Measurements from ENCODE around the gene HSD17B4. TPM values are rescaled to one million over a fixed set of nuclear protein-coding genes. Genes with fewer than 3 reads are reported as not detected.
"Not testable (repeated sequence)": the region's sequence is repeated elsewhere in the genome, so short reads cannot be mapped to it uniquely, and the experiment has no call there.

The HSD17B4 gene
- total and polyA plus RNA-seq, 12 donors = 236 to 620 (median 344) TPM

DNA sequence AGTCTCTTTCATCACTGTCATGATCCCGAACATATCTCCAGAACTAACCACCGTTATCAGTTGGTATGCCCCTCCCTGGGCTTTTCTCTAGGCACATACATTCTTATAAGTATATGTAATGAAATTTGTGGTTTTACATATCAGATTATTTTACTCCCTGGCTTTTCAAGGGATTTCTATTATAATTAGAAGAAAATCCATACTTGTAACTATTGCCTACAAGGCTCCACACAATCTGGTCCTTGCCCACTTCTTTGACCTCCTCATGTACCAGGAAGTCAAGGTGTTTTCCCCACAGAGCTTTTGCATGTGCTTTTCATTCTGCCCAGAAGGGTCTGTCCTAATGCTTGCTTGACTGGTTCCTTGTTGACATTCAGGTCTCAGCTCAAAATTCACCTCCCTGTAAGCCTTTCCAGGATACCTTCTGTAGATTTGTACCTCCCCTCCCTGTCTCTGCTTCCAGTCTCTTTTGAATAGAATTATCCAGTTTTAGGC is 33.6 kb upstream of the HSD17B4 start:
- intact Hi-C loops (cut with DNase I) = no loop called here
- Histone ChIP-seq H3K9me3 (replicated peaks in 1 of 3) (no peaks in the 10 kb centered on the region), H3K4me1 (replicated peaks in 1 of 2) (no peaks in the 10 kb centered on the region), H3K27ac (no peak overlapping the region), H3K4me3 (no peak overlapping the region), H3K36me3 (replicated peaks in 1 of 2) (no peaks in the 10 kb centered on the region), H3K27me3 (no peaks in the 10 kb centered on the region)
- no peak for DNase-seq
- TF ChIP-seq POLR2A (IDR thresholded peaks at IDR 0.05) = no peak
- TF ChIP-seq, protein P1, sequence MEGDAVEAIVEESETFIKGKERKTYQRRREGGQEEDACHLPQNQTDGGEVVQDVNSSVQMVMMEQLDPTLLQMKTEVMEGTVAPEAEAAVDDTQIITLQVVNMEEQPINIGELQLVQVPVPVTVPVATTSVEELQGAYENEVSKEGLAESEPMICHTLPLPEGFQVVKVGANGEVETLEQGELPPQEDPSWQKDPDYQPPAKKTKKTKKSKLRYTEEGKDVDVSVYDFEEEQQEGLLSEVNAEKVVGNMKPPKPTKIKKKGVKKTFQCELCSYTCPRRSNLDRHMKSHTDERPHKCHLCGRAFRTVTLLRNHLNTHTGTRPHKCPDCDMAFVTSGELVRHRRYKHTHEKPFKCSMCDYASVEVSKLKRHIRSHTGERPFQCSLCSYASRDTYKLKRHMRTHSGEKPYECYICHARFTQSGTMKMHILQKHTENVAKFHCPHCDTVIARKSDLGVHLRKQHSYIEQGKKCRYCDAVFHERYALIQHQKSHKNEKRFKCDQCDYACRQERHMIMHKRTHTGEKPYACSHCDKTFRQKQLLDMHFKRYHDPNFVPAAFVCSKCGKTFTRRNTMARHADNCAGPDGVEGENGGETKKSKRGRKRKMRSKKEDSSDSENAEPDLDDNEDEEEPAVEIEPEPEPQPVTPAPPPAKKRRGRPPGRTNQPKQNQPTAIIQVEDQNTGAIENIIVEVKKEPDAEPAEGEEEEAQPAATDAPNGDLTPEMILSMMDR (IDR thresholded peaks at IDR 0.05) = no peak
- WGBS, 4 donors = 35 to 46% (median 40%) methylated on average over 2 of the region's 2 CpGs

DNA sequence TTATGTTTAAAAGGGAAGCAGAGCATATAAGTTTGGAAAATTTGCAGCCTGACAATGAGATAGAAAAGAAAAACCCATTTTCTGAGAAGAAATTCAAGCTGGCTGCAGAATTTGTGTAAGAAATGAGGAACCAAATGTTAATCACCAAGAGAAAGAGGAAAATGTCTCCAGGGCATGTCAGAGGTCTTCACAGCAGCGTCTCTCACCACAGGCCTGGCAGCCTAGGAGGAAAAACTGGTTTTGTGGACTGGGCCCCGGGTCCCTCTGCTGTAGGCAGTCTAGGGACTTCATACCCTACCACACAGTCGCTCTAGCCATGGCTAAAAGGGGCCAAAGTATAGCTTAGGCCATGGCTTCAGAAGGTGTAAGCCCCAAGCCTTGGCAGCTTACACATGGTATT is 32.1 kb upstream of the HSD17B4 start:
- DNase-seq = no peak
- H3K9me3 ChIP-seq (replicated peaks in 1 of 3) = no peaks in the 10 kb centered on the region
- H3K27me3 ChIP-seq = no peaks in the 10 kb centered on the region
- H3K4me1 ChIP-seq (replicated peaks in 1 of 2) = no peaks in the 10 kb centered on the region
- intact Hi-C loops (cut with DNase I) = no loop called here
- 60 to 88% (median 74%) methylated on average over 2 to 3 of the region's 3 CpGs for WGBS, 4 donors
- no peak overlapping the region for H3K27ac ChIP-seq
- no peak overlapping the region for H3K4me3 ChIP-seq
- no peak for TF ChIP-seq POLR2A (IDR thresholded peaks at IDR 0.05)
- TF ChIP-seq, protein P1 (IDR thresholded peaks at IDR 0.05) = no peak
- H3K36me3 ChIP-seq (replicated peaks in 1 of 2) = no peaks in the 10 kb centered on the region

DNA sequence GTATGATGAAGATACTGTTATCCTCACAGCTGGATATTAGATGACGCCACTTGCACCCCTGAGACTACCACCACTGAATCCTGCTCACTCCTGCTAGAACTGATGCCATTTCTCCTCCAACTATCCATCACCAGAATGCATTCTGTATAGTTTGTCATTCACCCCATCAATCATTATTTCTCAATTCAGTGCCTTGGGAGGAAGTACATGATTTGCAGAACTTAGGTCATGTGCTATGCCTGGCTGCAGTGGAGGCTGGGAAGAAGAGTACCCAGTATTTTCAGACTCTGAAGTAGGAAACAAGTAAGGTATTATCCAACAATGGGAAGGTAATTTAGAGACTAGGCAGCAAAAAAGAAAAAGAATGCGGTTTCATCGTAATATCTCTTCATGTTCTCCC is 26.2 kb upstream of the HSD17B4 start:
- Histone ChIP-seq H3K27ac (no peak overlapping the region), H3K9me3 (replicated peaks in 1 of 3) (no peaks in the 10 kb centered on the region), H3K4me3 (no peak overlapping the region), H3K27me3 (no peaks in the 10 kb centered on the region), H3K36me3 (replicated peaks in 1 of 2) (no peaks in the 10 kb centered on the region), H3K4me1 (replicated peaks in 1 of 2) (peaks cover 0 to 6% of the 10 kb centered on the region in 2 donors)
- 84 to 95% (median 94%) methylated on average over 3 of the region's 3 CpGs for WGBS, 4 donors
- no peak for DNase-seq
- intact Hi-C loops (cut with DNase I) = no loop called here
- TF ChIP-seq, protein P1 (IDR thresholded peaks at IDR 0.05) = no peak
- TF ChIP-seq POLR2A (IDR thresholded peaks at IDR 0.05) = no peak

DNA sequence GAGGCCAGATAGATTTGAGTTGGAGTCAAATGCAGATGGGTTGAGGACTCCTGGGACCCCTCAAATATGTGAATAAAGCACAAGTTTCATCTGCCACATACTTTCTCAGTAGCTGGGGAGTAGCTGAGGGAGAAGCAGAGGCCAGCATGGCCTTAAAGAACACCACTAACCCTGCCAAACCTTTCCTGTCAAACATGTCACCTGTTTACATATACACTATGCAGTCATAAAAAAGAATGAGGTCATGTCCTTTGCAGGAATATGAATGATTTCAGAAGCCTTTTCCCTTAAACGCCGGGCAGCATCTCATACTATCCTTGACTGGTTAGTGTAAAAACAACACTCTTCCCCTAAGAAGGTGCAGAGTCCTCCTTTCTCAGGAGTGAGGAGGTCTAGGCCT is 25.2 kb upstream of the HSD17B4 start:
- WGBS, 4 donors = 42 to 74% (median 68%) methylated on average over 2 of the region's 2 CpGs
- H3K27ac ChIP-seq = peak overlapping the region in 1 of 5 donors; percentile 24

DNA sequence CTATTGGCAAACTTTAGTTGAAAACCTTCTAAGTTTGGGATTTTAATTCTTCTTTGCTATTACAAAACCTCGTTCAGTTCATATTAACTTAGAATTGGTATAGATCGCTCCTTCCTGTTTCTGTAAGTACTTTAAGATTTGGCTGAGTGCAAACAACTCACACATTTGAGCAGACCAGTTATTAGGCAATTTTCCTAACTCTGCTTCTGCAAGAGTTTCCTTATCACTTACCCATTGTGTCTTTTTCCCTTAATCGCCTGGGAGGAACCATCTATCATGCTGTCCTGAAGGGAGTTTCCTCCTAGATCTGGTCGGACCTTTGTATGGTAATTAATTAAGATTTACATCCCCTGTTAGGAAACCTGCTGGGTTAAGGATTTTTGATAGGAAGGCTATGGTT is 24.7 kb upstream of the HSD17B4 start:
- DNase-seq; H3K27me3 ChIP-seq; H3K4me1 ChIP-seq (replicated peaks in 1 of 2); H3K4me3 ChIP-seq; intact Hi-C loops (cut with DNase I); H3K36me3 ChIP-seq (replicated peaks in 1 of 2); H3K9me3 ChIP-seq (replicated peaks in 1 of 3): not testable (repeated sequence)
- H3K27ac ChIP-seq = peak overlapping the region in 1 of 5 donors; percentile 24
- 29 to 47% (median 33%) methylated on average over 4 of the region's 4 CpGs for WGBS, 4 donors

More for the DNA sequence above, 25.2 kb upstream of the HSD17B4 start:
- H3K4me3 ChIP-seq = no peak overlapping the region
- peaks cover 0 to 6% of the 10 kb centered on the region in 2 donors for H3K4me1 ChIP-seq (replicated peaks in 1 of 2)
- no peaks in the 10 kb centered on the region for H3K27me3 ChIP-seq
- DNase-seq = no peak
- no peaks in the 10 kb centered on the region for H3K9me3 ChIP-seq (replicated peaks in 1 of 3)
- no peaks in the 10 kb centered on the region for H3K36me3 ChIP-seq (replicated peaks in 1 of 2)
- TF ChIP-seq, protein P1 (IDR thresholded peaks at IDR 0.05) = no peak
- TF ChIP-seq POLR2A (IDR thresholded peaks at IDR 0.05) = no peak
- intact Hi-C loops (cut with DNase I) = no loop called here

DNA sequence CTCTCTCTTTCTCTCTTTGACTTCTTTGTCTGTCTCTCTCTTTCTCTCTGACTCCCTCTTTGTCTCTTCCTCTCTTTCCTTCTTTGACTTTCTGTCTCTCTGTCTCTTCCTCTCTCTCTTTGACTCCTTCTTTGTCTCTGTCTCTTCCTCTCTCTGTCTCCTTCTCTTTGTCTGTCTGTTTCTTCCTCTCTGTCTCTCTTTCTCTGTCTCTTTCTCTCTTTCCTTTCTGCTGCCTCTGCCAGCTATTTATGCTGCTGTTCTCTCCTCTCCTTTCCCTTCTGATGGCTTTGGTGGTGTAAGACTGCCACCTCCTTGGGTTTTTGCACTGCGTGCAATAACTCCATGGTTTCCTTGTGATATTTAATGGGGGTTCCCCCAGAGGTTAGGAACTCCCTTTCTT is 24.1 kb upstream of the HSD17B4 start:
- H3K4me3 ChIP-seq; H3K9me3 ChIP-seq (replicated peaks in 1 of 3); DNase-seq; intact Hi-C loops (cut with DNase I); H3K4me1 ChIP-seq (replicated peaks in 1 of 2); H3K27ac ChIP-seq; H3K27me3 ChIP-seq; H3K36me3 ChIP-seq (replicated peaks in 1 of 2): not testable (repeated sequence)
- 60 to 80% (median 74%) methylated on average over 1 of the region's 1 CpG for WGBS, 4 donors

DNA sequence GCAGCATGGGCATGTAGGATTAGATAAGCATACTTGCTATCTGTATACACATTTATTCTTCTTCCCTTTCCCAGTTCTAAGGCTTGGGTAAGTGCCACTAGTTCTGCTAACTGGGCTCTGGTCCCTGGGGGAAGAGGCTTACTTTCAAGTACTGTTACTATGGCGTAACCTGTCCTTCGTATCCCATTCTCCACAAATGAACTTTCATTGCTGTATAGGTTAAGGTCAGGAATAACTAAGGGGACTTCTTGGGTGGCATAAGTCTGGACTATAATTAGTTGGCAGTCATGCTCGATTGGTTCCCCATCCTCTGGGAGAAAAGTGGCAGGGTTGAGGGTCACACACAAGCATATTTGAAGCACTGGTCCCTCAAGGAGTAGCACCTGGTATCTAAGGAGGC is 23.7 kb upstream of the HSD17B4 start:
- intact Hi-C loops (cut with DNase I); H3K9me3 ChIP-seq (replicated peaks in 1 of 3); H3K4me1 ChIP-seq (replicated peaks in 1 of 2); DNase-seq; H3K27ac ChIP-seq; H3K27me3 ChIP-seq; H3K36me3 ChIP-seq (replicated peaks in 1 of 2); H3K4me3 ChIP-seq: not testable (repeated sequence)
- 62 to 71% (median 67%) methylated on average over 3 of the region's 3 CpGs for WGBS, 4 donors

Measured in adrenal gland (tissue), 12 donors.